ENCODE data around the gene DNHD1. TPM values are rescaled to one million over a fixed set of nuclear protein-coding genes. Genes with fewer than 3 reads are reported as not detected.

The DNHD1 gene
- total and polyA plus RNA-seq, 2 of the 13 experiments (the other 11 are each of a cell fraction or from before 2014, with no cell fraction given): 2.7 to 9.3 TPM

- 0 out of 2 replicates have a peak, but pooled peaks have one; percentile 21 for TF ChIP-seq SPEN (CRISPR knock-in tag; IDR thresholded peaks at IDR 0.05; ENCODE audit: low read depth)
- TF ChIP-seq POGZ (CRISPR knock-in tag; IDR thresholded peaks at IDR 0.05): 0 out of 2 replicates have a peak, but pooled peaks have one; percentile 30
- peak; percentile 52; the same call in 1 of the 2 replicates for TF ChIP-seq MXD1 (CRISPR knock-in tag; IDR thresholded peaks at IDR 0.05)
- TF ChIP-seq TAF1 (CRISPR knock-in tag; IDR thresholded peaks at IDR 0.05): peak; percentile 8; the same call in 1 of the 2 replicates
- 0 out of 2 replicates have a peak, but pooled peaks have one; percentile 51 for TF ChIP-seq HINFP (CRISPR knock-in tag; IDR thresholded peaks at IDR 0.05; ENCODE audit: low read depth)
- peak; percentile 24 for TF ChIP-seq SKI (IDR thresholded peaks at IDR 0.05; ENCODE audit: partially characterized antibody)
- TF ChIP-seq TCF12 (IDR thresholded peaks at IDR 0.05): no peak
- TF ChIP-seq TCF12 (CRISPR knock-in tag; IDR thresholded peaks at IDR 0.05): 0 out of 2 replicates have a peak, but pooled peaks have one; percentile 63
- TF ChIP-seq ZZZ3 (CRISPR knock-in tag; IDR thresholded peaks at IDR 0.05; ENCODE audit: borderline replicate concordance): no peak
- peak; percentile 30 for TF ChIP-seq AGO2 (optimal IDR thresholded peaks at IDR 0.05; ENCODE audit: low read depth, low read length)
- TF ChIP-seq POLR2A (IDR thresholded peaks at IDR 0.05; ENCODE audit: insufficient read depth in 1 of 2, low read depth in 2 of 2, low read length in 2 of 2): peak; percentile 48 to 53; a peak in 3 of 4 replicates
- no peak for TF ChIP-seq USF2 (IDR thresholded peaks at IDR 0.05; ENCODE audit: low read depth, low read length)
- no peak for TF ChIP-seq USF2 (CRISPR knock-in tag; IDR thresholded peaks at IDR 0.05; ENCODE audit: borderline replicate concordance)
- peak; percentile 72 for TF ChIP-seq ZFY (CRISPR knock-in tag; IDR thresholded peaks at IDR 0.05)
- TF ChIP-seq SAP130 (CRISPR knock-in tag; IDR thresholded peaks at IDR 0.05; ENCODE audit: low read depth): peak; percentile 67
- TF ChIP-seq SIN3A (IDR thresholded peaks at IDR 0.05; ENCODE audit: borderline replicate concordance, low read depth, low read length): peak; percentile 36; the same call in 1 of the 2 replicates
- TF ChIP-seq ZBTB38 (CRISPR knock-in tag; IDR thresholded peaks at IDR 0.05): 0 out of 2 replicates have a peak, but pooled peaks have one; percentile 46
- peak; percentile 60 for TF ChIP-seq BHLHE40 (IDR thresholded peaks at IDR 0.05; ENCODE audit: low read length)
- no peak for TF ChIP-seq SRSF1 (optimal IDR thresholded peaks at IDR 0.05; ENCODE audit: low read depth, low read length)
- TF ChIP-seq GABPA (IDR thresholded peaks at IDR 0.05; ENCODE audit: low read depth, low read length): no peak
- TF ChIP-seq GABPA (CRISPR knock-in tag; IDR thresholded peaks at IDR 0.05; ENCODE audit: low read depth): 0 out of 2 replicates have a peak, but pooled peaks have one; percentile 20
- TF ChIP-seq PATZ1 (CRISPR knock-in tag; IDR thresholded peaks at IDR 0.05): peak; percentile 46; the same call in 1 of the 2 replicates
Observed at GRCh38 chr11:6473451-6474412, 23.3 kb upstream of the DNHD1 start, which contains the start of gene TRIM3 (continued).

All from HepG2 (cell line).